Measurements from ENCODE around the gene GDF11.

GDF11 gene

DNA sequence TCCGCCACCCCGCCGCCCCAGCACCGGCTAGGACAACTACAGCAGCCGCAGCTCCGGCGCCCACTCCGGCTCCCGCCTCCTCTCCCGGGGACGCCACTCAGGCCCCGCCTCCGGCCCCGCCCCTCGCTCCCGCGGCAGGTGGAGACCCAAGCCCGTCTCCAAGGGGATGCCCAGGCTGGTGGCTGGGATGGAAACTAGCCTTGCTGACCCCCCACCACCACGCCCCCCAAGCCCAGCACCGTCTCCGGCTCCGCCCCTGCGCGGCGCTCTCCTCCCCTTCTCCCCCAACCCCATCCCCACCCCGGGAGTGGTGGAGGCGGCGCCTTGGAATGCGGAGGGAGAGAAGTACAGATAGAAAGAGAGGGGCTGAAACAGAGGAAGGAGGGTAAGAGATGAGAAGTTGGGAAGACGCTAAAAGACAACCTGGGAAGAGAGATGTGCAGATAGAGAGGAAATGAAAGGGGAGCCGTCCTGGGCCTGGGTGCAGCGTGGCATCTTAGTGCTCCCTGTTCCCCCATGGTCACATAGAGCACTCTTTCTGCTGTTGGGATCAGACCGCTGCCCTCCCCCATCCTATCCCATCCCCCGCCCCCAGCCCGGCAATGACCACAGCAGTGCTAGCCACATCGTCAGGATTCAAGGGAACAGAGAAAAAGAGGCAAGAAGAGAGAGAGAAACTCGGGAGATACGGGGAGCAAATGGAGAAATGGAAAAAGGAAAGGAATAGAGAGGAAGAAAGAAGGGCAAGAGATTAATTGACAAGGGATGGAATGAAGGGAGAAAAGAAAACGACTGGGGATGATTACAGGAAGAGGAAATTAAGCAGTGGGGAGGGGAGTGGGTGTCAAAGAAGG, 34.9 kb upstream of the GDF11 start, which contains the start of gene ITGA7:
Gene ITGA7 (minus strand): TSS at position 64 of the 854 bp plus-strand sequence. CDS start 222 bp downstream, outside the sequence.
- DNase-seq: no peak

DNA sequence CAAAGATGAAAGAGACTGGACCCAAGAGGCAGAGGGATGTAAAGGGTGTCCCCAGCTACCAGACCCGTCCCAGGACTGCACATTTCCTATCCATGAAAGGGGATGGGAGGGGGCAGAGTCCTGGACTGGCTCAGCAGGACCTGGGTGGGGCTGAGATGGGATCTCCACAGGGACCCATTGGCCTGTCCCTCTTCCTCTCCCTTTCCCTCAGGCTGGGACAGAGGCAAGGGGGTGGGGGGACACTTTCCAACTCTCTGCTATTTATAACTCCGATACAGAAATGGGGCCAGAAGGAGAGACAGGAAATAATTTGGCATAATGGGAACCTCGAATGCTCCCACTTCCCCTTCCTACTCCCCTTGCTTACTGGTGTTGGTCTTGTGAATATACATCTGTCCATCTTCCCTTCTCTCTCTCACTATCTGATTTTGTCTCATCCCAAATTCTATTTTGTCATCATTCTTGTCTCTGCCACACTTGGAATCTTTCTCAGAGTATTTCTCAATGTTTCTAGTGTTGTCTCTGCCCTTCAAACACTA, 34.2 kb upstream of the GDF11 start:
- DNase-seq: no peak

- no peak for DNase-seq
Observed at GRCh38 chr12:55711786-55712553, 31.0 kb upstream of the GDF11 start.

DNA sequence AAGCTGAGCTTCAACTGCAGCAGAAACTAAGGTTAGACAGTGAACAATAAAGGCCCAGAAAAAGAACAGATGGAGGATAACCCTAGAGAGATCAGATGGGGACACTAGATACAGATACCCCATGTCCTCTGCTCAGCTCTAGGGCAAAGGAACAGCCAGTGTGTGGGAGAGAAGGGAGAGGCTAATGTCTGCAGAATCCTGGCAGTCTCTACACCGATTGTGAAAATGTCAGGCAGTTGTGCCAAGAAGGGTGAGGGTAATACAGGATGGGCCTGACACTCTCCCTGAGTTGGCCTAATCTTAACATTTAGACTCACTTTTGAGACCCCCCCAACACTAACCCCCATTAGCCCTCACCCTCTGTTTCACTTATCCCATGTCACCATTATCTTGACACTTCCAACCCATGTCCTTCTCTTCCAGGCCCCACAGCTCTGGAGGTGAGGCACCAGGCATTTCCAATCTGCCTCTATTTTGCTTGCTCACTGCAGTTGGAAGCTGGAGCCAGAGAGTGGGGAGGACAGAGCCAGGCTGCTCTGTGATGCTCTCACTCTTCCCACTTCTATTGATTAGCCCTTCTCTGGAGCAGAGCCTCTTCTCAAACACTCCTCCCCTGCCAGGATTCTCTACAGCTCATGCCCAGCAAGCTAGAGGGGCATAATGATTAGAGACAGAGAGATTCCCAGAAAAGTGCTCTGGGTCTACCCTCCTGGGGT, 30.1 kb upstream of the GDF11 start:
- no peak for DNase-seq

- DNase-seq: no peak
Observed at GRCh38 chr12:55713721-55714120, 29.2 kb upstream of the GDF11 start.

DNA sequence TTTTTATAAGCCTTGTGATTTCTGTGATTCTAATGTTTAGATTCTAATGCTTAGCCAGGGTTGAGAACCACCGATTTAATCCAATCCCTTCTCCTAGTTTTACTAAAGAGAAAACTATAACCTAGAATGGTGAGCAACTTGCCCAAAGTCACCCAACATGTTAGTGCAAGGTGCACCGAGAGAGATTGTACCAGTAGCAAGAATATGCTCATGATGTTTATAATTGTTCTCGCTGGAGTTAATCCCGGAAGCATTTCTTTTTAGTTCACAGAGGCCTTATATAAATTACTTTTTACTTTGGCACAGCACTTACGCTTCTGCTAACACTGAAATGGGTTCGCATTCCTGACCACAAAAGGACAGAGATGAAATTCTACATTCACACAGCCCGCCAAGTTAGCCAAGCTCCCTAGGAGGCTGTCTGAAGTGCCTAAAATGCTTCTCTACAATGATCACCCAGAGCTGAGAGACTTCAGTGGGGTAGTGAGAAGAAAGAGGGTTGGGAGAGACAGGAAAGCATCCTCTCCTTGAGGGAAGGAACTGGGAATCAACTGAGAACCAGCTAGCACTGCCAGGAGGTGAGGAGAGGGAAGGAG, 27.7 kb upstream of the GDF11 start:
- DNase-seq: no peak

GRCh38 chr12:55715833-55716581, 26.9 kb upstream of the GDF11 start, which contains the start of gene BLOC1S1:
Gene BLOC1S1 (plus strand): TSS chr12:55716046. CDS start chr12:55716052, 6 bp downstream.
- peak; percentile 89 for DNase-seq

GRCh38 chr12:55716582-55716957, 26.4 kb upstream of the GDF11 start:
- no peak for DNase-seq

- DNase-seq: no peak
Observed at GRCh38 chr12:55717011-55718007, 25.6 kb upstream of the GDF11 start.

DNA sequence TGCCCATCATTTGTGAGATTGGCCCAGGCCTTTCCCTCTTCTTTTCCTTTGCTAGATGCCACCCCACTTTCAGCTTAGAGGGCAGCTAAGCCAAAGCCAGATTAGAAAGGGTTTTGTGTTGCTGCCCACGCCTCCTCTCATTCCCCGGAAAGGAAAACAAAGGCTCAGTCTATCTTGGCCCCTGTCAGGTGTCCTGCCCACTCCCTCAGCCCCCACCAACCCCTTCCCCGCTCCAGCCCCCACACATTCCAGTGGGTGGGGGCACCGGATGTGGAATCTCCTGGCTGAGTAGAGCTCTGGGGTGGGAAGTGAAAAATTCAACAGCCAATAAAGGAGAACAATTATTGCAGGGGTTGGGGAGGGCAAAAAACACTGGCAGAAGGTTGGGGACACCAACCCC, 24.9 kb upstream of the GDF11 start:
- no peak for DNase-seq

GRCh38 chr12:55718624-55719275, 24.2 kb upstream of the GDF11 start:
- DNase-seq: no peak

GRCh38 chr12:55719371-55719770, 23.6 kb upstream of the GDF11 start:
- DNase-seq: no peak

- DNase-seq: no peak
Observed at GRCh38 chr12:55720071-55720564, 22.8 kb upstream of the GDF11 start, which contains the start of gene RDH5. Gene RDH5 (plus strand): TSS chr12:55720393. CDS start chr12:55721185, 792 bp downstream.

DNA sequence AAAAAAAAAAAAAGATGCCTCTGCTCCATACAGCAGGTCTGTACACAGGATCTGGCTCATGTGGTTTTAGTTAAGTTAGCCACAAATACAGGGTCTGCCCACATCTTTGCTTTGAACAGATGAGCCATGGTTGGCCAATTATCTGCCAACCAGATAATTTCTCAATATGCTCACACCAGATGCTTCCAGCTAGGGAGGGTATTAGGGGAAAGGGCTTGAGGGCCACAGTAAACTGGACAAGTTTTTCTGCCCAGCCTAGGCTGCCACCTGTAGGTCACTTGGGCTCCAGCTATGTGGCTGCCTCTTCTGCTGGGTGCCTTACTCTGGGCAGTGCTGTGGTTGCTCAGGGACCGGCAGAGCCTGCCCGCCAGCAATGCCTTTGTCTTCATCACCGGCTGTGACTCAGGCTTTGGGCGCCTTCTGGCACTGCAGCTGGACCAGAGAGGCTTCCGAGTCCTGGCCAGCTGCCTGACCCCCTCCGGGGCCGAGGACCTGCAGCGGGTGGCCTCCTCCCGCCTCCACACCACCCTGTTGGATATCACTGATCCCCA, 22.0 kb upstream of the GDF11 start:
- no peak for DNase-seq

- no peak for DNase-seq
Observed at GRCh38 chr12:55721601-55722213, 21.2 kb upstream of the GDF11 start.

DNA sequence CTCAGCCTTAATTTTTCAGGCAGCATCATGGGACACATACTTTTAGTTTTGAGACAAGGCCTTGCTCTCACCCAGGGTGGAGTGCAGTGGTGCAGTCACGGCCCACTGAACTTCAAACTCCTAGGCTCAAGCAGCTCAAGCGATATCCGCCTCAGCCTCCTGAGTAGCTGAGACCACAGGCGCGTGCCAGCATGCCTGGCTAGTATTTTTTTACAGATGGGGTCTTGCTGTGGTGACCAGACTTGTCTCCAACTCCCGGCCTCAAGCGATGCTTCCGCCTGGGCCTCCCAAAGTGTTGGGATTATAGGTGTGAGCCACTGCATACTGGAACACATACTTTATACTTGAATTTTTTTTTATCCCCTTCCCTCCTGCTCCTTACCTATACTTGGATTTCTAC, 20.0 kb upstream of the GDF11 start:
- no peak for DNase-seq

DNA sequence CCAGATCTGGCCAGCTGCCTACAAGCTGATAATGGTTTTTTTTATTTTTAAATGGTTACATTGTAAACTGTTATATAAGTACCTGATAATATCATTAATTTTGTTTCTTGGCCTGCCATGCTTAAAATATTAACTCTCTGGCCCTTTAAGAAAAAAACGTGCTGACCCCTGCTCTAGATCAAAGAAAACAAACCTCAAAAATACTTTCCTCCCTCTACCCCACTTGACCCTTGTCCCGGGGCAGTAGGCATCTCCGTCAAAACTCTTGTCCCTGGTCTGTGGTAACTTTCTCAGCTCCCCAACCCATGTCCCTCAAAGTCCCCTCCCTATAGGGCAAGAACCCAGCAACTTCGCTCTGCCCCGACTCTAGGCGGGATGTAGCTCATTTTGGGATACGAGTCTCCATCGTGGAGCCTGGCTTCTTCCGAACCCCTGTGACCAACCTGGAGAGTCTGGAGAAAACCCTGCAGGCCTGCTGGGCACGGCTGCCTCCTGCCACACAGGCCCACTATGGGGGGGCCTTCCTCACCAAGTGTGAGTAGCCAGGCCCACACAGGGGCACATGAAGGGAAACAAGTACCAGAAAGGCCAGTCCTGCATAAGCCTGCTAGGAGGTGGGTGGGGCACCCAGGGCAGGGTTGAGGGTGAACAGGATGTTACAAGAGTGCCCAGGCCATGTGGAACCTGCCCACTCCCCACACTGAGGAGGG, 19.3 kb upstream of the GDF11 start:
- no peak for DNase-seq

Measured in GDM1 (cell line).